Retinal pigment epithelial cell (primary cell): Measurements from ENCODE around the gene SKAP1.

Source experiments
- DNase-seq: peaks from one replicate; pipeline ENCODE4 v3.0.0-alpha.2; 2010; ENCODE audit warnings: low read depth
- H3K4me3 ChIP-seq: 2 replicates; pipeline ENCODE4 v1.5.1; 2011; ENCODE audit warnings: mild to moderate bottlenecking, low read length, control low read depth, moderate library complexity
- CTCF ChIP-seq: conservative IDR thresholded peaks from 2 replicates; pipeline ENCODE4 v1.5.1; 2011; ENCODE audit warnings: low read depth, low read length, control low read depth, inconsistent platforms

SKAP1 gene

GRCh38 chr17:48162306-48162934 lies 267.6 kb downstream of the SKAP1 start:
- no peak overlapping the region for H3K4me3 ChIP-seq
- no peak for TF ChIP-seq CTCF
- DNase-seq = no peak

- no peak for DNase-seq
- H3K4me3 ChIP-seq = no peak overlapping the region
- TF ChIP-seq CTCF = no peak
These were observed 268.7 kb downstream of the SKAP1 start for GRCh38 chr17:48161127-48161905.

GRCh38 chr17:48160177-48161081 lies 269.6 kb downstream of the SKAP1 start:
- DNase-seq = no peak
- no peak for TF ChIP-seq CTCF
- H3K4me3 ChIP-seq = no peak overlapping the region

- DNase-seq = no peak
- no peak overlapping the region for H3K4me3 ChIP-seq
- TF ChIP-seq CTCF = no peak
These were observed 270.8 kb downstream of the SKAP1 start for GRCh38 chr17:48159232-48159631.

- no peak overlapping the region for H3K4me3 ChIP-seq
- no peak for DNase-seq
- no peak for TF ChIP-seq CTCF
These were observed 274.0 kb downstream of the SKAP1 start for GRCh38 chr17:48155889-48156611.

- H3K4me3 ChIP-seq = no peak overlapping the region
- DNase-seq = no peak
- peak; percentile 72 for TF ChIP-seq CTCF
These were observed 276.2 kb downstream of the SKAP1 start for GRCh38 chr17:48153691-48154358.
